Endothelial cell of umbilical vein (primary cell): ENCODE measurements around the gene NATD1. TPM values are rescaled to one million over a fixed set of nuclear protein-coding genes. Genes with fewer than 3 reads are reported as not detected.

ENCODE experiments used
- BruUV-seq: library from RNA; stranded (reverse); fragments of 400-500 nt; replicated peaks from 2 replicates; lab custom pipeline; 2021; lab: Mats Ljungman, UMichigan
- CTCF ChIA-PET: fragments of 300-600, 350-600 bp; sonication (Branson Sonifier 250); formaldehyde crosslinking; loops from one replicate; lab custom pipeline; 2021; ENCODE audit warnings: antibody characterized with exemption, inconsistent platforms; lab: Charles Lee
- POLR2A ChIA-PET: fragments of 300-600, 350-600 bp; sonication (Branson Sonifier 250); formaldehyde crosslinking; loops from one replicate; lab custom pipeline; 2021; ENCODE audit warnings: antibody characterized with exemption, inconsistent platforms; lab: Charles Lee
- DNase-seq: peaks from one replicate; pipeline ENCODE4 v3.0.0-alpha.2; 2011; ENCODE audit warnings: low read depth, low spot score
- FAIRE-seq: peaks from 2 replicates; lab custom pipeline; 2011; peaks lifted over from hg19 to GRCh38; lab: Jason Lieb, UNC
- H2AFZ ChIP-seq: 2 replicates; pipeline ENCODE4 v1.6.0; 2012; ENCODE audit warnings: low read depth, low read length, control low read depth, inconsistent platforms
- H3K27ac ChIP-seq: 2 replicates; pipeline ENCODE4 v1.5.1; 2011; ENCODE audit warnings: low read depth, mild to moderate bottlenecking, control low read depth, low read length, moderate library complexity; ENCODE audit not compliant: insufficient read depth
- H3K27me3 ChIP-seq, 2 experiments: 2 replicates each; pipeline versions ENCODE4 v1.6.0 to v1.6.1; 2011; ENCODE audit warnings: low read length in 2 of 2, mixed read lengths in 1 of 2; ENCODE audit not compliant: control insufficient read depth in 2 of 2, insufficient read depth in 2 of 2
- H3K36me3 ChIP-seq, 2 experiments: 2 replicates in 1 of 2; 3 replicates in 1 of 2; pipeline ENCODE4 v1.5.1; 2011; ENCODE audit warnings: low read length in 2 of 2, mild to moderate bottlenecking in 1 of 2, moderate library complexity in 1 of 2; ENCODE audit not compliant: control insufficient read depth in 2 of 2, insufficient read depth in 2 of 2; ENCODE audit errors: extremely low read depth in 1 of 2
- H3K4me1 ChIP-seq: 3 replicates; pipeline ENCODE4 v1.5.1; 2011; ENCODE audit warnings: mild to moderate bottlenecking, low read length; ENCODE audit not compliant: control insufficient read depth, insufficient read depth; ENCODE audit errors: extremely low read depth
- H3K4me2 ChIP-seq: 2 replicates; pipeline ENCODE4 v1.6.1; 2011; ENCODE audit warnings: low read length, control low read depth, mixed read lengths; ENCODE audit not compliant: insufficient read depth
- H3K4me3 ChIP-seq, 3 experiments: fragments of 200-600 bp in 1 of 3; sonication (generic), shearing (Covaris generic) in 1 of 3; replicated peaks in 1 of 3; 2 replicates each; pipeline ENCODE4 v1.5.1; 2011 to 2016; ENCODE audit warnings: control low read depth in 3 of 3, low read length in 3 of 3, mild to moderate bottlenecking in 2 of 3, inconsistent platforms in 1 of 3, low read depth in 1 of 3, moderate library complexity in 1 of 3; ENCODE audit not compliant: insufficient read depth in 1 of 3
- H3K79me2 ChIP-seq: 2 replicates; pipeline ENCODE4 v1.6.0; 2012; ENCODE audit warnings: low read length, inconsistent platforms; ENCODE audit not compliant: control insufficient read depth, insufficient read depth
- H3K9ac ChIP-seq: replicated peaks from 2 replicates; pipeline ENCODE3; 2011; ENCODE audit warnings: low read length, control low read depth; ENCODE audit not compliant: insufficient read depth; ENCODE audit errors: extremely low read depth
- H3K9me1 ChIP-seq: replicated peaks from 3 replicates; pipeline ENCODE4 v1.6.0; 2011; ENCODE audit warnings: mild to moderate bottlenecking, low read length; ENCODE audit not compliant: control insufficient read depth, insufficient read depth; ENCODE audit errors: extremely low read depth
- H3K9me3 ChIP-seq: replicated peaks from 2 replicates; pipeline ENCODE4 v1.5.1; 2012; ENCODE audit warnings: low read length, inconsistent platforms; ENCODE audit not compliant: control insufficient read depth, insufficient read depth
- H4K20me1 ChIP-seq: replicated peaks from 2 replicates; pipeline ENCODE3; 2011; ENCODE audit warnings: mild to moderate bottlenecking, low read length; ENCODE audit not compliant: control insufficient read depth, insufficient read depth; ENCODE audit errors: extremely low read depth
- CTCF ChIP-seq, 2 donors: IDR thresholded peaks; 1 replicate in 1 of 2; 2 replicates in 1 of 2; pipeline ENCODE4 v1.5.1; 2011; ENCODE audit warnings: low read length in 2 of 2, mild to moderate bottlenecking in 2 of 2, moderate library complexity in 2 of 2, control low read depth in 1 of 2, inconsistent platforms in 1 of 2, low read depth in 1 of 2; ENCODE audit not compliant: insufficient read depth in 1 of 2; ENCODE audit errors: extremely low read depth in 1 of 2
- EZH2 ChIP-seq: IDR thresholded peaks from 2 replicates; pipeline ENCODE4 v1.6.1; 2012; ENCODE audit warnings: borderline replicate concordance, low read depth, mild to moderate bottlenecking, moderate library complexity, low read length, inconsistent platforms; ENCODE audit not compliant: severe bottlenecking
- FOS ChIP-seq: IDR thresholded peaks from 2 replicates; pipeline ENCODE4 v1.6.1; 2011; ENCODE audit warnings: mild to moderate bottlenecking, low read length, moderate library complexity, borderline replicate concordance; ENCODE audit not compliant: insufficient read depth
- GATA2 ChIP-seq: IDR thresholded peaks from 2 replicates; pipeline ENCODE4 v1.7.0; 2011; ENCODE audit warnings: low read depth, mild to moderate bottlenecking, moderate library complexity, mixed read lengths, low read length; ENCODE audit not compliant: insufficient read length, insufficient read depth
- JUN ChIP-seq: IDR thresholded peaks from 2 replicates; pipeline ENCODE4 v1.6.1; 2011; ENCODE audit warnings: borderline replicate concordance, low read depth; ENCODE audit not compliant: insufficient read length, insufficient read depth
- MAX ChIP-seq: IDR thresholded peaks from 2 replicates; pipeline ENCODE4 v1.6.1; 2011; ENCODE audit not compliant: insufficient read depth, insufficient read length
- MYC ChIP-seq: IDR thresholded peaks from one replicate; pipeline ENCODE4 v1.6.1; 2011; ENCODE audit warnings: mild to moderate bottlenecking, low read depth, low read length
- POLR2A ChIP-seq: IDR thresholded peaks from 2 replicates; pipeline ENCODE4 v1.6.1; 2012; ENCODE audit warnings: low read depth, mild to moderate bottlenecking, control low read depth, low read length
- POLR2AphosphoS5 ChIP-seq: IDR thresholded peaks from 2 replicates; pipeline ENCODE4 v1.6.1; 2012; ENCODE audit warnings: low read depth, mild to moderate bottlenecking, control low read depth, low read length, moderate library complexity; ENCODE audit not compliant: insufficient read depth
- dilution Hi-C: fragments of 300-500 bp; cut with MboI; formaldehyde crosslinking; loops from one replicate; pipeline ENCODE4 v1.15.0; 2019; ENCODE audit warnings: low sequenced_read_pairs; ENCODE audit not compliant: extremely low pct_ligation_motif_present
- intact Hi-C: fragments of 100-400 bp; cut with micrococcal nuclease; formaldehyde crosslinking; loops from one replicate; pipeline ENCODE4 v1.10.0; 2022
- polyA plus RNA-seq, 4 experiments: library from polyadenylated mRNA; depleted of rRNA in 3 of 4; stranded (reverse) in 3 of 4; unstranded in 1 of 4; fragments of >200 nt; gene quantifications; 2 replicates each; pipeline versions ENCODE4 v1.2.1 to v1.2.3, GENCODE V29; 2011 to 2012; ENCODE audit warnings: missing spikeins in 1 of 4
- total RNA-seq: library from RNA; stranded (reverse); gene quantifications from 2 replicates; pipeline ENCODE4 v1.2.3, GENCODE V29; 2021

Gene NATD1
- total and polyA plus RNA-seq, 2 donors (not counting 3 experiments of a cell fraction or from before 2014, with no cell fraction given) = 7.0 to 7.2 TPM

GRCh38 chr17:21209511-21210175, 43.6 kb downstream of the NATD1 start:
- H3K79me2 ChIP-seq = peaks cover 89% of the 10 kb centered on the region
- H3K4me1 ChIP-seq = peaks cover 12% of the 10 kb centered on the region
- no peaks in the 10 kb centered on the region for H4K20me1 ChIP-seq
- no TSS peak for BruUV-seq
- no peaks in the 10 kb centered on the region for H3K9me3 ChIP-seq
- no peak overlapping the region for H3K9ac ChIP-seq
- ChIA-PET CTCF (no interaction called here), POLR2A (no interaction called here)
- H3K27ac ChIP-seq = no peak overlapping the region
- dilution Hi-C loops = no loop called here
- no peak overlapping the region for H3K4me2 ChIP-seq
- no peaks in the 10 kb centered on the region for H3K9me1 ChIP-seq
- no peaks in the 10 kb centered on the region for H3K27me3 ChIP-seq
- FAIRE-seq (no peak), DNase-seq (no peak)
- H3K4me3 ChIP-seq = no peak overlapping the region
- H3K36me3 ChIP-seq = peaks cover 2 to 10% of the 10 kb centered on the region in 2 experiments
- intact Hi-C loops = loop anchor here (10.0 kb wide), 1 partner anchor 45 kb away; no protein-coding TSS in a partner anchor
- no peak for TF ChIP-seq FOS
- no peak for TF ChIP-seq CTCF (IDR thresholded peaks at IDR 0.05; ENCODE audit: extremely low read depth in 1 of 2, insufficient read depth in 1 of 2, low read depth in 1 of 2, low read length in 2 of 2)
- no peak for TF ChIP-seq JUN
- no peak overlapping the region for H2AFZ ChIP-seq

GRCh38 chr17:21208352-21208751, 44.9 kb downstream of the NATD1 start:
- H3K36me3 ChIP-seq = peaks cover 4 to 10% of the 10 kb centered on the region in 2 experiments
- CTCF ChIA-PET = no interaction called here
- H3K4me1 ChIP-seq = peaks cover 12% of the 10 kb centered on the region
- no peaks in the 10 kb centered on the region for H4K20me1 ChIP-seq
- H3K9me1 ChIP-seq = no peaks in the 10 kb centered on the region
- DNase-seq (no peak), FAIRE-seq (no peak)
- H3K27me3 ChIP-seq = no peaks in the 10 kb centered on the region
- H3K9ac ChIP-seq = no peak overlapping the region
- no TSS peak for BruUV-seq
- no peak overlapping the region for H3K27ac ChIP-seq
- H3K4me2 ChIP-seq = no peak overlapping the region
- no peak overlapping the region for H3K4me3 ChIP-seq
- H2AFZ ChIP-seq = no peak overlapping the region
- dilution Hi-C loops (no loop called here), intact Hi-C loops (no loop called here)
- POLR2A ChIA-PET = no interaction called here
- no peaks in the 10 kb centered on the region for H3K9me3 ChIP-seq
- H3K79me2 ChIP-seq = peaks cover 95% of the 10 kb centered on the region
- no peak for TF ChIP-seq MYC
- TF ChIP-seq FOS = no peak
- no peak for TF ChIP-seq POLR2AphosphoS5
- no peak for TF ChIP-seq CTCF (IDR thresholded peaks at IDR 0.05; ENCODE audit: extremely low read depth in 1 of 2, insufficient read depth in 1 of 2, low read depth in 1 of 2, low read length in 2 of 2)
- TF ChIP-seq GATA2 = no peak
- no peak for TF ChIP-seq MAX
- no peak for TF ChIP-seq POLR2A
- TF ChIP-seq EZH2 = no peak
- no peak for TF ChIP-seq JUN
